ENCODE results near the gene GPR37.

GPR37 gene

DNA sequence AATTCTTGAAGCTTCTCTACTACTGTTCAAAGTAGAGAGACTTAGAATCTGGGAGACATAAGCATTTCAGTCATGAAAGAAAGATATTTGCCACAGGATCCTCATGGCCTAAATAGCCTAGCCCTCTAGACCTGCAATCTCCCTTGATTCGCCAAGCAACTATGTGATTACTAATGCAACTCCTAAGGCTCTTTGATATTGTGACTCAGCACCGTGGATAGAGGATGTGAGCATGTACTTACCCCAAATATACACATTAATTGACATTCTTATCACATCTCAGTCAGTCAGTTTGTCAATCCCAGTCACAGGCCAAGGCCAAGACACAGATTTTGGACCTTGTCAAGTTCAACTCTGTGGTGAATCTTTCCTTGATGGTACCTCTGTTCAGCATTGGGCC lies 42.6 kb downstream of the GPR37 start:
- DNase-seq: no peak

DNA sequence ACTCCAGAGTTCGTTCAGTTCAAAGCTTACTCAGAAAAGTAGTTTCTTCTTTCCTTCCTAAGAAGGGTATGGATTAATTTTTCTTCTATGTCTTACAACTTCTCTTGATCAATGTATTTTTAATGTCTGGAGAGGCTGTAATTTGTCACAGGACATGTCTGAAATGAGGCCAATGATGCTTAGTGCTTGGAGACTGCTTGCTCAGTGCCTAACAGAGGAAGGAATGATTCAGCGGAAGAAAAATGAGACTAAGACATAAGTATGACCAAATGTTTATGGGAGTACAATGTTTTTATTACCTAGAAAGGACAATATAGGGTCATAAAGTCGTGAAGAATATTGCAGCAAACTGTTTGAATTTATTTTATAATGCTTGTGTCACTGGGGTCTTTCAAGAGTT lies 43.3 kb downstream of the GPR37 start:
- DNase-seq: no peak

DNA sequence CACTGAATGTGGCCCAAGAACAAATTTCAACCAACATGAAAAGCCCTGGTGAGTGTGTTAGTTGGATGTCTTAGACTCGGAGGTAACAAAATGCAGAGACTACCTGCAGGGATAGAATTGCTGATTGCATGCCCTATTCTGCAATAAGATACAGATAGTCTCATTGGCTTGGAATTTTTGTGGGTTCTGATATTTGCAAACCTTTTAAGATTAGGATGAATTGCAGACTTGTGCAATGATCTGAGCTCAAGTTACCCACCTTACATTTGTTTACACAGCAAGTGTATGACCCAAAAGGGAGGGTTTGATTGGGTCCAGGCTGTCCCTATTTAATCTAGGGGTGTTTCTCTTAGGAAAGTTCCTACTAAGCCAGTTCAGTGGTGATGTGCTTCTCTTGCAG lies 45.4 kb downstream of the GPR37 start:
- DNase-seq: no peak

DNA sequence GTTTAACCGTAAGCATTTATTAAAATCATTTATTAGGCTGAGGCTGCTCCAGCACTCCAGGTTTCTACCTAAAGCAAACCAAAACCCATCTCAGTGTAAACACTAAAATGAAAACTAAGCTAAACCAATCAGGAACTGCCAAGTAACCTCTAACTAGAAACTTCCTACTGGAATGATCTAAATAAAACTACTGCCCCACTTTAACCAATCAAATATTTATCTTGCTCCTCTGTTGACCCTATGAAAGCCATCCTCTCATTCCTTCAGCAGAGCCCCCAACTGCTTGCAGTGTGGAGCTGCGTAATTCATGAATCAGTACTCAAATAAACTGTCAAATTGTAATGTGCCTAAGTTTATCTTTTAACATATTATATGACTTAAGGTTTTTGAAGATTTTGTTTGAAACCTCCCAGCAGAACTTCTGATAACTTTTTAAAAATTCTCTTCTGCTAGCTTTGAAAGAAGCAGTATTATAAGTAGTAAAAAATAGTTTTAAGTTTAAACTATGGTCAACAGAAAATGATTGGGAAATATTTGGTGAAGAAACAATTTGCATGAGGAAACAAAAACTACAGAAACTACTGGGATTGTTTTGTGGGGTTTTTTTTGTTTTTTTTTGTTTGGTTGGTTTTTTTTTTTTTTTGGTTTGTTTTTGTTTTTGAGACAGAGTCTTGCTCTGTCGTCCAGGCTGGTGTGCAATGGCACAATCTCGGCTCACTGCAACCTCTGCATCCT lies 47.4 kb downstream of the GPR37 start:
- no peak for DNase-seq

DNA sequence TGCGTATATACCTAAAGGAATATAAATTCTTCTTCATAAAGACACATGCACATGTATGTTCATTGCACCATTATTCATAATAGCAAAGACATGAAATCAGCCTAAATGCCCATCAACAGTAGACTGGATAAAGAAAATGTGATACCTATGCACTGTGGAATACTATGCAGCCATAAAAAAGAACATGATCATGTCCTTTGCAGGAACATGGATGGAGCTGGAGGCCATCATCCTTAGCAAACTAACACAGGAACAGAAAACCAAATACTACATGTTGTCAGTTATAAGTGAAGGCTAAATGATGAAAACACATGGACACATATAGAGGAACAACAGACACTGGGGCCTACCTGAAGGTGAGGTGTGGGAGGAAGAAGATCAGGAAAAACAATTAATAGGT lies 48.7 kb downstream of the GPR37 start:
- DNase-seq: no peak

DNA sequence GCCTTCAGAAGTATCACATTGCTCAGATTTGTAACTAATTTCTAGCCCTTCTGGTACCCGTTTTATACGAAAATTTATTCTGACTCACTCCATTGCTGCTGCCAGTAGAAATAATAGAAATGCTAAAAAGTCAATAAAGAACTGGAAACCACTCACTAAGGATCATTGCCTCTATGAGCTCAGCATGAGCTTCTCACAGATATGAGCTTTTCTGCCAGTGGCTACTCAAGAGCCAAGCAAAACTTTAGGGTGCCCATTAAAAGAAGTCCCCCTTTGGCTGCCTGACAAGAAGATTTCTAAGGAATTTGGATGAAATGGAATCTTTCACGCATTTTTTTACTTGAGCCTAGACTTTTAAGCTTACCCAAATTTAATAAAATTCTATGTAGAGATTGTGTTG lies 52.5 kb downstream of the GPR37 start:
- peak in 1 of 2 experiments; percentile 28 for DNase-seq

DNA sequence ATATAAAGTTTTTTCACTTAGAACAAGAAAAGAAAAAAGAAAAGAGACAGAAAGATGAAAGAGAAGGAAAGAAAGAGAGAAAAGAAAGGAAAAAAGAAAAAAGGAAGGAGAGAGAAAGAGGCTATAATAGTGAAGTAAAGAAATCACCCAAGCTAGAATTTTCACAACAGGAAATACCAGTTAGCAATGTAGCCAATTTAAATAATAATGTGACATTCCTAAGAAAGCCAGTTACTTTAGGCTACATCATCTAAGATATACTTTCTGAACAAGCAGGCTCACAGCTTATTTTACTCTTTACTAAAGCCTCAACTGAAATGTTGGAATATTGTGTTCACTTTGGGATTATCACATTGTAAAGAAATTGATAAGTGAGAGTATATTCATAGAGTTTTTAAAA lies 53.6 kb downstream of the GPR37 start:
- DNase-seq: no peak

DNA sequence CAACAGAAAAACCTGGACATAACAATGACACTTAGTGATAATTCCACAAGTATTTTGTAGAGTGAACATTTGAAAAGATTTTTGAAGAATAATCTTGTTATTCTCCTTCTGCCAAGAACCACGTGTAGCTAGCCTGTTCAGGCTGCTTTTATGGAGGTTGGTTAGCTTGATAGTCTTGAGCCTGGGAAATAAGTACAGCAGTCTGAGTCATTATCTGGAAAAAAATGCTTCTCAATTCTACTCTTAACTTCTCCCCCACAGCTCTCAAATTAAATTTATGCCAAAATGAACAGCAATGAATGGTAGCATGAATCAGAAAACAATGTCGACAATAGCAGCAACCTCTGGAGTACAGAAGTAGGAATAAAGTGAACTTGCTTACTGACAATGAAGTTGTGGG lies 63.2 kb downstream of the GPR37 start:
- DNase-seq: peak in 1 of 2 experiments; percentile 17

DNA sequence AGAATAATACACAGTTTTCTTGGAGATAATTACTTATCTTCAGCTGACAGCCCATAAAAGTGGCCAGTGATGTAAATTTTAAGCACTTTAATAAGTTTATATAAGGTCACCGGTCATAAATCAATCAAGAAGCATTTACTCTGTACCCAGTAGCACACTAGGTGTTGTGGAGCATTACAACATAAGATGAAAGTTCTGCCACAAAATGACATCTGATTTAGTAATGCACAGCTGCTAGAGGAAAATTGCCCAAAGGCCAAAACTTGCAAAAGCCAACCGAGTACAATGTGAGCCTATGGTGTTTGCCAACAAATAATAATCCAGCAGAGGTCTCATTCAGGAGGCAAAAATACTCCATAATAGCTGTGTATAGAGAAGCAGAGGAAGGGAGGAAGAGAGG lies 63.6 kb downstream of the GPR37 start:
- DNase-seq: peak; percentile 14 to 79

DNA sequence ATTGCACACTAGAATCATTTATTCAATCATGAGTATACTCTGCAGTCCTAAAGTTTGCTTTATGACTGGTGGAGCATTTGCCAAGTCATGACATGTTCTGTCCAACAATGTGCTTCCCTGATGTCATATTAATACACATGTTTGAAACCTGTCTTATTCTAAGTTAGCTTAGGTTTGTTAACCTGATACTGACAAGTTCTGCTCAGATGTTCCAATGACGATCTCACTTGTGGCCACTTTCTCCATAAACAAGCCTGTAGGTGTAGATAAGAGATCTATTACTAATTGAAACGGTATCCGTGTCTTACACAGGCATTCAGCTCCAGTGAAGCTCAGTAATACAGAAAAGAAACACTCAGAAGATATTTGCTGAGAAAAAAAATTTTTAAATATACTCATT lies 64.9 kb downstream of the GPR37 start:
- DNase-seq: no peak

DNA sequence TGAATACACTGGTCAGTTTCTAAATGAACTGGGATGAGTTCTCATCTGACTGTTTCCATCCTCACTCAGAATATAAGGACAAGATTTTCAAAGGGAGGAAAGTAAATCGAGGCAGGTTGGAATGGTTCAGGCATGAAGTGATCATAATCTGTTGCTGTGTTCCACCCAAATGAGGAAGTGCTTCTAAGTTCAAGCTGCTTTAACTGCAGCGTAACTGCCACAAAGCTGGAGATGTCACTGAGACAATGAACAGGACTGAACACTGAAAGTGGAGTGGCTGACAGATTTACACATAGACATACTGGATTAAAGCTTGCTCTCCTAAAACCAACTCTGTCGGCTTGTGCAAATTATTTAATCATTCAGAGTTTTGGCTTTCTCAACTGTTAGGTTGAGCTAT lies 66.6 kb downstream of the GPR37 start:
- DNase-seq: no peak

DNA sequence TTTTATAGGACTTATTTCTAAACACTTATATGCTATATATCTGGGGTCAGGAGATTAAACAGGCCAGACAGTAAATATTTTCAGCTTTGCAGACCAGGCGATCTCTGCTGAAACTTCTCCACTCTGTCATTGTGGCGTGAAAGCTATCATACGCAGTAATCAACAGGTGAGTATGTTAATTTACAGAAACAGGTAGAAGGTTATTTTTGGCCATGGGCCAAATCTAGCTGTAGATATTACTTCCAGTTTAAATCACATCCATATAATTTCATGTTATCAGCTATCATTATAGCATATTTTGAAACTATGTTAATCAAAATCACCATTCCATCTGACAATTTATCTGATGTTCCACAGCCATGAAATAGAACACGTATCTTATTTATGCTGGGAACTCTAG lies 67.8 kb downstream of the GPR37 start:
- no peak for DNase-seq
